Activated naive CD4-positive, alpha-beta T cell treated with anti-CD3 and anti-CD28 coated beads, Interleukin-2, amount 50 U/mL, for 16 hours (primary cell): ENCODE measurements around the gene MYO9B.

Source experiments
- DNase-seq: peaks from one replicate; pipeline ENCODE4 v3.0.0-alpha.2; 2020

The MYO9B gene

GRCh38 chr19:17063428-17063827 lies 12.1 kb upstream of the MYO9B start:
- no peak for DNase-seq

- DNase-seq: no peak
Observed at GRCh38 chr19:17069193-17069592, 6.4 kb upstream of the MYO9B start.

GRCh38 chr19:17070421-17070820 lies 5.2 kb upstream of the MYO9B start:
- no peak for DNase-seq

GRCh38 chr19:17070912-17071311 lies 4.7 kb upstream of the MYO9B start:
- DNase-seq: no peak

- DNase-seq: no peak
Observed at GRCh38 chr19:17073869-17074633, 1.5 kb upstream of the MYO9B start.

GRCh38 chr19:17074634-17075034 lies 943 bp upstream of the MYO9B start:
- DNase-seq: no peak

- peak; percentile 47 for DNase-seq
Observed at GRCh38 chr19:17075864-17076542, 426 bp downstream of the MYO9B start.

GRCh38 chr19:17076543-17076991 lies 990 bp downstream of the MYO9B start:
- DNase-seq: peak; percentile 24

GRCh38 chr19:17077447-17078028 lies 2.0 kb downstream of the MYO9B start:
- no peak for DNase-seq

- no peak for DNase-seq
Observed at GRCh38 chr19:17078036-17078919, 2.7 kb downstream of the MYO9B start.

GRCh38 chr19:17078920-17079709 lies 3.5 kb downstream of the MYO9B start:
- no peak for DNase-seq

- peak; percentile 73 for DNase-seq
Observed at GRCh38 chr19:17079710-17080439, 4.3 kb downstream of the MYO9B start.

- no peak for DNase-seq
Observed at GRCh38 chr19:17080440-17080801, 4.8 kb downstream of the MYO9B start.

- DNase-seq: no peak
Observed at GRCh38 chr19:17081672-17082630, 6.4 kb downstream of the MYO9B start.

- DNase-seq: no peak
Observed at GRCh38 chr19:17086120-17086519, 10.5 kb downstream of the MYO9B start.

GRCh38 chr19:17086834-17087233 lies 11.3 kb downstream of the MYO9B start:
- DNase-seq: no peak

GRCh38 chr19:17088552-17088951 lies 13.0 kb downstream of the MYO9B start:
- DNase-seq: no peak

GRCh38 chr19:17090583-17090982 lies 15.0 kb downstream of the MYO9B start:
- DNase-seq: peak; percentile 48

GRCh38 chr19:17091758-17092333 lies 16.3 kb downstream of the MYO9B start:
- DNase-seq: no peak

GRCh38 chr19:17092696-17093095 lies 17.1 kb downstream of the MYO9B start:
- DNase-seq: no peak
